Liver (tissue), 9 donors: ENCODE results near the gene ABCC11. TPM values are rescaled to one million over a fixed set of nuclear protein-coding genes. Genes with fewer than 3 reads are reported as not detected.

Source experiments
- DNase-seq: peaks from one replicate; pipeline ENCODE4 v3.0.0-alpha.2; 2017; ENCODE audit warnings: low spot score
- H3K27ac ChIP-seq, 2 donors: one replicate each; pipeline ENCODE4 v1.7.0; 2013; ENCODE audit warnings: inconsistent platforms in 2 of 2, low read length in 2 of 2, control low read depth in 1 of 2, low read depth in 1 of 2, mild to moderate bottlenecking in 1 of 2
- H3K27me3 ChIP-seq, 4 donors: one replicate each; pipeline versions ENCODE4 v1.6.1 to v1.7.0; 2013; ENCODE audit warnings: low read length in 3 of 4, inconsistent platforms in 1 of 4, mild to moderate bottlenecking in 1 of 4, moderate library complexity in 1 of 4; ENCODE audit not compliant: control insufficient read depth in 4 of 4, insufficient read depth in 4 of 4
- H3K36me3 ChIP-seq, 4 donors: one replicate each; pipeline versions ENCODE4 v1.6.1 to v1.7.0; 2013; ENCODE audit warnings: low read length in 3 of 4, mild to moderate bottlenecking in 3 of 4, low read depth in 1 of 4, moderate library complexity in 1 of 4; ENCODE audit not compliant: control insufficient read depth in 4 of 4, insufficient read depth in 3 of 4
- H3K4me1 ChIP-seq, 4 donors: one replicate each; pipeline versions ENCODE4 v1.6.1 to v1.7.0; 2013; ENCODE audit warnings: low read length in 3 of 4, mild to moderate bottlenecking in 3 of 4, moderate library complexity in 1 of 4; ENCODE audit not compliant: control insufficient read depth in 4 of 4, insufficient read depth in 4 of 4
- H3K4me3 ChIP-seq, 3 donors: one replicate each; pipeline versions ENCODE4 v1.6.1 to v1.7.0; 2013; ENCODE audit warnings: low read length in 3 of 3, control low read depth in 1 of 3, low read depth in 1 of 3, mild to moderate bottlenecking in 1 of 3
- H3K9ac ChIP-seq, 2 donors: one replicate each; pipeline ENCODE4 v1.7.0; 2013; ENCODE audit warnings: low read length in 2 of 2, mild to moderate bottlenecking in 2 of 2, moderate library complexity in 2 of 2, control low read depth in 1 of 2, low read depth in 1 of 2
- H3K9me3 ChIP-seq, 4 donors: one replicate each; pipeline versions ENCODE4 v1.6.1 to v1.7.0; 2013; ENCODE audit warnings: low read length in 3 of 4; ENCODE audit not compliant: control insufficient read depth in 4 of 4
- CTCF ChIP-seq: fragments of 150-350 bp; IDR thresholded peaks from 2 replicates; pipeline ENCODE4 v1.5.1; 2017; ENCODE audit warnings: improper control_type of control experiment, low read depth, low read length; ENCODE audit not compliant: missing input control
- EGR1 ChIP-seq, 2 donors: IDR thresholded peaks; 2 replicates each; pipeline ENCODE4 v1.6.1; 2016 to 2018; ENCODE audit warnings: antibody characterized with exemption in 2 of 2, low read depth in 2 of 2
- FOXA1 ChIP-seq: IDR thresholded peaks from 2 replicates; pipeline ENCODE4 v1.6.1; 2016; ENCODE audit warnings: antibody characterized with exemption
- FOXA2 ChIP-seq: IDR thresholded peaks from 2 replicates; pipeline ENCODE4 v1.6.1; 2016; ENCODE audit warnings: antibody characterized with exemption
- GABPA ChIP-seq, 2 donors: IDR thresholded peaks in 1 of 2; conservative IDR thresholded peaks in 1 of 2; 2 replicates each; pipeline ENCODE4 v1.6.1; 2016; ENCODE audit warnings: antibody characterized with exemption in 2 of 2, mild to moderate bottlenecking in 1 of 2, moderate library complexity in 1 of 2
- HNF4A ChIP-seq, 2 donors: conservative IDR thresholded peaks; 2 replicates each; pipeline ENCODE4 v1.6.1; 2016; ENCODE audit warnings: antibody characterized with exemption in 2 of 2, mild to moderate bottlenecking in 2 of 2
- HNF4G ChIP-seq: IDR thresholded peaks from 2 replicates; pipeline ENCODE4 v1.6.1; 2016; ENCODE audit warnings: antibody characterized with exemption
- JUND ChIP-seq, 2 donors: IDR thresholded peaks; 2 replicates each; pipeline ENCODE4 v1.6.1; 2016; ENCODE audit warnings: antibody characterized with exemption in 2 of 2
- NR2F2 ChIP-seq: IDR thresholded peaks from 2 replicates; pipeline ENCODE4 v1.6.1; 2016; ENCODE audit warnings: antibody characterized with exemption
- RAD21 ChIP-seq, 2 donors: IDR thresholded peaks; 2 replicates each; pipeline ENCODE4 v1.6.1; 2016; ENCODE audit warnings: antibody characterized with exemption in 2 of 2, mild to moderate bottlenecking in 2 of 2
- RXRA ChIP-seq, 2 donors: IDR thresholded peaks; 2 replicates each; pipeline ENCODE4 v1.6.1; 2017 to 2018; ENCODE audit warnings: antibody characterized with exemption in 2 of 2, mild to moderate bottlenecking in 1 of 2
- SP1 ChIP-seq: IDR thresholded peaks from 2 replicates; pipeline ENCODE4 v1.6.1; 2018; ENCODE audit warnings: antibody characterized with exemption, mild to moderate bottlenecking
- TAF1 ChIP-seq: conservative IDR thresholded peaks from 2 replicates; pipeline ENCODE4 v1.6.1; 2016; ENCODE audit warnings: antibody characterized with exemption, mild to moderate bottlenecking
- WGBS: extraction: QIAGEN DNeasy Blood & Tissue Kit; methylation state at CpG from one replicate; pipeline ENCODE4 v1.1.7; 2013; 5-methylcytosine and 5-hydroxymethylcytosine counted together
- polyA plus RNA-seq, 2 donors: library from polyadenylated mRNA; stranded (reverse) in 1 of 2; unstranded in 1 of 2; fragments of 200-250 nt in 1 of 2; fragments of >200 nt in 1 of 2; fragmentation: Nextera tagmentation in 1 of 2; extraction: Ambion mirVana in 1 of 2; gene quantifications; one replicate each; pipeline versions ENCODE4 v1.2.1 to v1.2.3, GENCODE V29; 2013 to 2015
- total RNA-seq, 2 donors: library from RNA; depleted of rRNA; stranded (reverse); fragments of >200 nt; gene quantifications; one replicate each; pipeline ENCODE4 v1.2.3, GENCODE V29; 2014
- TF ChIP-seq, protein P1 (sequence below): IDR thresholded peaks from 2 replicates; pipeline ENCODE4 v1.6.1; 2016; ENCODE audit warnings: antibody characterized with exemption
- TF ChIP-seq, protein P2 (sequence below): IDR thresholded peaks from 2 replicates; pipeline ENCODE4 v1.6.1; 2016; ENCODE audit warnings: antibody characterized with exemption, mild to moderate bottlenecking
- TF ChIP-seq, protein P3 (sequence below): IDR thresholded peaks from 2 replicates; pipeline ENCODE4 v1.6.1; 2016; ENCODE audit warnings: antibody characterized with exemption
- TF ChIP-seq, protein P4 (sequence below): IDR thresholded peaks from 2 replicates; pipeline ENCODE4 v1.6.1; 2016; ENCODE audit warnings: antibody characterized with exemption
- donor health status: healthy.
- donor health status: healthy.
- donor health status: healthy.
- donor health status: healthy.
- donor health status: healthy.

The ABCC11 gene
- total and polyA plus RNA-seq, 4 donors: 1.4 to 22.3 (median 2.7) TPM

DNA sequence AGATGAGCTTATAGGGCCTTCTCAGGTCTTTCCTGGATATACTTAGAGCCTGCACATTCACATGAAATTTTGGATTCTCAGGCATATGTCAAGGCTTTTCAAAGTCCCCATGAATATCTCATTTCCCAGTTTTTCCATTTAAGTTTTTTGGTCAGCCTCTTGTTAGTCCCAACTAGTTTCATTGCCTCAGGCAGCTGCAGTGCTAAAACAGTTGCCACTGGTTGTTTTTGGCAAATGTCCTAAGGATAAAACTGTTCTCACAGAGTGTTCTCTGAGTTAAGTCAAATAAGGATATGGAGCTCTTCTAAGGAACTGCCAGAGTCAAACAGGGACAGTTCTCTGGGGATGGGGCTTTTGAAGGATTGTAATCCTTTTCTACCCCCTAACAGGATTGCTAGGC is 39.9 kb upstream of the ABCC11 start:
- TF ChIP-seq EGR1 (IDR thresholded peaks at IDR 0.05; ENCODE audit: low read depth in 2 of 2): no peak
- TF ChIP-seq, protein P1, sequence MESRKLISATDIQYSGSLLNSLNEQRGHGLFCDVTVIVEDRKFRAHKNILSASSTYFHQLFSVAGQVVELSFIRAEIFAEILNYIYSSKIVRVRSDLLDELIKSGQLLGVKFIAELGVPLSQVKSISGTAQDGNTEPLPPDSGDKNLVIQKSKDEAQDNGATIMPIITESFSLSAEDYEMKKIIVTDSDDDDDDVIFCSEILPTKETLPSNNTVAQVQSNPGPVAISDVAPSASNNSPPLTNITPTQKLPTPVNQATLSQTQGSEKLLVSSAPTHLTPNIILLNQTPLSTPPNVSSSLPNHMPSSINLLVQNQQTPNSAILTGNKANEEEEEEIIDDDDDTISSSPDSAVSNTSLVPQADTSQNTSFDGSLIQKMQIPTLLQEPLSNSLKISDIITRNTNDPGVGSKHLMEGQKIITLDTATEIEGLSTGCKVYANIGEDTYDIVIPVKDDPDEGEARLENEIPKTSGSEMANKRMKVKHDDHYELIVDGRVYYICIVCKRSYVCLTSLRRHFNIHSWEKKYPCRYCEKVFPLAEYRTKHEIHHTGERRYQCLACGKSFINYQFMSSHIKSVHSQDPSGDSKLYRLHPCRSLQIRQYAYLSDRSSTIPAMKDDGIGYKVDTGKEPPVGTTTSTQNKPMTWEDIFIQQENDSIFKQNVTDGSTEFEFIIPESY: no peak
- TF ChIP-seq, protein P2, sequence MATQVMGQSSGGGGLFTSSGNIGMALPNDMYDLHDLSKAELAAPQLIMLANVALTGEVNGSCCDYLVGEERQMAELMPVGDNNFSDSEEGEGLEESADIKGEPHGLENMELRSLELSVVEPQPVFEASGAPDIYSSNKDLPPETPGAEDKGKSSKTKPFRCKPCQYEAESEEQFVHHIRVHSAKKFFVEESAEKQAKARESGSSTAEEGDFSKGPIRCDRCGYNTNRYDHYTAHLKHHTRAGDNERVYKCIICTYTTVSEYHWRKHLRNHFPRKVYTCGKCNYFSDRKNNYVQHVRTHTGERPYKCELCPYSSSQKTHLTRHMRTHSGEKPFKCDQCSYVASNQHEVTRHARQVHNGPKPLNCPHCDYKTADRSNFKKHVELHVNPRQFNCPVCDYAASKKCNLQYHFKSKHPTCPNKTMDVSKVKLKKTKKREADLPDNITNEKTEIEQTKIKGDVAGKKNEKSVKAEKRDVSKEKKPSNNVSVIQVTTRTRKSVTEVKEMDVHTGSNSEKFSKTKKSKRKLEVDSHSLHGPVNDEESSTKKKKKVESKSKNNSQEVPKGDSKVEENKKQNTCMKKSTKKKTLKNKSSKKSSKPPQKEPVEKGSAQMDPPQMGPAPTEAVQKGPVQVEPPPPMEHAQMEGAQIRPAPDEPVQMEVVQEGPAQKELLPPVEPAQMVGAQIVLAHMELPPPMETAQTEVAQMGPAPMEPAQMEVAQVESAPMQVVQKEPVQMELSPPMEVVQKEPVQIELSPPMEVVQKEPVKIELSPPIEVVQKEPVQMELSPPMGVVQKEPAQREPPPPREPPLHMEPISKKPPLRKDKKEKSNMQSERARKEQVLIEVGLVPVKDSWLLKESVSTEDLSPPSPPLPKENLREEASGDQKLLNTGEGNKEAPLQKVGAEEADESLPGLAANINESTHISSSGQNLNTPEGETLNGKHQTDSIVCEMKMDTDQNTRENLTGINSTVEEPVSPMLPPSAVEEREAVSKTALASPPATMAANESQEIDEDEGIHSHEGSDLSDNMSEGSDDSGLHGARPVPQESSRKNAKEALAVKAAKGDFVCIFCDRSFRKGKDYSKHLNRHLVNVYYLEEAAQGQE: no peak
- TF ChIP-seq FOXA2: no peak
- TF ChIP-seq CTCF: no peak
- TF ChIP-seq NR2F2: no peak
- TF ChIP-seq SP1: no peak
- TF ChIP-seq RXRA (IDR thresholded peaks at IDR 0.05): no peak
- TF ChIP-seq JUND (IDR thresholded peaks at IDR 0.05): no peak
- H3K27ac ChIP-seq: no peak overlapping the region
- H3K4me1 ChIP-seq: peaks cover 0 to 5% (median 0%) of the 10 kb centered on the region in 4 donors
- DNase-seq: no peak
- H3K4me3 ChIP-seq: no peak overlapping the region
- H3K27me3 ChIP-seq: no peaks in the 10 kb centered on the region
- peaks cover 0 to 4% (median 0%) of the 10 kb centered on the region in 4 donors for H3K9me3 ChIP-seq
- peaks cover 7 to 68% (median 33%) of the 10 kb centered on the region in 4 donors for H3K36me3 ChIP-seq
- H3K9ac ChIP-seq: no peak overlapping the region

GRCh38 chr16:48284772-48285409 is 37.6 kb upstream of the ABCC11 start:
- Histone ChIP-seq H3K9ac (no peak overlapping the region), H3K4me3 (no peak overlapping the region), H3K27ac (no peak overlapping the region), H3K27me3 (no peaks in the 10 kb centered on the region), H3K9me3 (peaks cover 0 to 4% (median 0%) of the 10 kb centered on the region in 4 donors), H3K4me1 (peaks cover 0 to 5% (median 0%) of the 10 kb centered on the region in 4 donors), H3K36me3 (peaks cover 7 to 45% (median 18%) of the 10 kb centered on the region in 4 donors)
- DNase-seq: no peak
- WGBS: 71% methylated on average over 4 of the region's 4 CpGs
- no peak for TF ChIP-seq GABPA (IDR thresholded peaks at IDR 0.05 in 1 of 2, conservative IDR thresholded peaks at IDR 0.05 in 1 of 2)
- TF ChIP-seq SP1: no peak
- TF ChIP-seq TAF1: no peak
- TF ChIP-seq, protein P1: no peak
- no peak for TF ChIP-seq RAD21 (IDR thresholded peaks at IDR 0.05)
- TF ChIP-seq, protein P3, sequence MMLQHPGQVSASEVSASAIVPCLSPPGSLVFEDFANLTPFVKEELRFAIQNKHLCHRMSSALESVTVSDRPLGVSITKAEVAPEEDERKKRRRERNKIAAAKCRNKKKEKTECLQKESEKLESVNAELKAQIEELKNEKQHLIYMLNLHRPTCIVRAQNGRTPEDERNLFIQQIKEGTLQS: no peak
- no peak for TF ChIP-seq RXRA (IDR thresholded peaks at IDR 0.05)
- TF ChIP-seq FOXA1: no peak
- TF ChIP-seq HNF4A (conservative IDR thresholded peaks at IDR 0.05): no peak
- no peak for TF ChIP-seq HNF4G
- TF ChIP-seq FOXA2: no peak
- TF ChIP-seq, protein P4, sequence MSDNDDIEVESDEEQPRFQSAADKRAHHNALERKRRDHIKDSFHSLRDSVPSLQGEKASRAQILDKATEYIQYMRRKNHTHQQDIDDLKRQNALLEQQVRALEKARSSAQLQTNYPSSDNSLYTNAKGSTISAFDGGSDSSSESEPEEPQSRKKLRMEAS: no peak
- no peak for TF ChIP-seq JUND (IDR thresholded peaks at IDR 0.05)
- TF ChIP-seq EGR1 (IDR thresholded peaks at IDR 0.05; ENCODE audit: low read depth in 2 of 2): no peak
